ENCODE data around the gene ARPC1B. TPM values are rescaled to one million over a fixed set of nuclear protein-coding genes. Genes with fewer than 3 reads are reported as not detected.

Gene ARPC1B
- total and polyA plus RNA-seq, 2 of the 4 experiments (the other 2 are of a cell fraction): 351 to 488 TPM

DNA sequence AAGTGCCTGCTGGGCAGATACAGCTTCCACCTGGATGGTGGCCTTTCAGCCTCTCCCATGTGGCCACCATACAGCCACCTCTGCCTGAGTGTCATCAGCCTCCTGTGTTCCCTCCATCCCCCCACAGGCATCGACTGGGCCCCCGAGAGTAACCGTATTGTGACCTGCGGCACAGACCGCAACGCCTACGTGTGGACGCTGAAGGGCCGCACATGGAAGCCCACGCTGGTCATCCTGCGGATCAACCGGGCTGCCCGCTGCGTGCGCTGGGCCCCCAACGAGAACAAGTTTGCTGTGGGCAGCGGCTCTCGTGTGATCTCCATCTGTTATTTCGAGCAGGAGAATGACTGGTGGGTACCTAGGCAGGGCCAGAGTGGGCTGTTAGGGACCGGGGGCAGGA is 13.4 kb downstream of the ARPC1B start:
- ATAC-seq (ENCODE audit: low read depth) (no peak), DNase-seq (no peak)
- peaks cover 39% of the 10 kb centered on the region for H3K36me3 ChIP-seq (ENCODE audit: control insufficient read depth, insufficient read depth, low read length)
- intact Hi-C loops (cut with micrococcal nuclease): no loop called here
- POLR2A ChIA-PET (ENCODE audit: unreplicated experiment): no interaction called here
- H3K9ac ChIP-seq (ENCODE audit: low read depth, low read length): no peak overlapping the region
- CTCF ChIA-PET: no interaction called here
- no peak overlapping the region for H3K27ac ChIP-seq (ENCODE audit: insufficient read depth, low read length)
- H3K27me3 ChIP-seq (ENCODE audit: control insufficient read depth, insufficient read depth, low read length): no peaks in the 10 kb centered on the region
- BruUV-seq (replicated peaks): no TSS peak
- H2AFZ ChIP-seq (replicated peaks; ENCODE audit: low read length, poor library complexity): no peak overlapping the region
- peaks cover 20 to 57% of the 10 kb centered on the region in 2 experiments for H3K79me1 ChIP-seq (ENCODE audit: low read depth in 1 of 2, low read length in 2 of 2)
- no peak overlapping the region for H4K5ac ChIP-seq (ENCODE audit: low read depth, low read length)
- no peak overlapping the region for H3K18ac ChIP-seq (ENCODE audit: low read depth, low read length)
- no peaks in the 10 kb centered on the region; the same call in 1 of the 2 replicates for H3K9me1 ChIP-seq (ENCODE audit: insufficient read depth, low read length)
- no peak overlapping the region for H2AK5ac ChIP-seq (ENCODE audit: low read depth, low read length)
- TF ChIP-seq FOS (IDR thresholded peaks at IDR 0.05; ENCODE audit: low read depth, low read length) (no peak), MAZ (IDR thresholded peaks at IDR 0.05; ENCODE audit: borderline replicate concordance, low read depth, low read length) (no peak), NFE2L2 (IDR thresholded peaks at IDR 0.05; ENCODE audit: low read depth, low read length) (no peak), CEBPB (IDR thresholded peaks at IDR 0.05; ENCODE audit: low read depth, low read length) (no peak), BHLHE40 (IDR thresholded peaks at IDR 0.05; ENCODE audit: low read depth, low read length) (no peak), MAFK (IDR thresholded peaks at IDR 0.05; ENCODE audit: low read depth, low read length) (no peak), RCOR1 (IDR thresholded peaks at IDR 0.05; ENCODE audit: insufficient replicate concordance, low read length) (no peak), RAD21 (IDR thresholded peaks at IDR 0.05; ENCODE audit: low read length) (no peak), USF2 (IDR thresholded peaks at IDR 0.05; ENCODE audit: low read depth, low read length) (no peak), SMC3 (IDR thresholded peaks at IDR 0.05; ENCODE audit: low read depth, low read length) (no peak), CHD1 (IDR thresholded peaks at IDR 0.05; ENCODE audit: low read depth, low read length) (no peak), POLR2A (IDR thresholded peaks at IDR 0.05; ENCODE audit: low read depth, low read length) (no peak), MXI1 (IDR thresholded peaks at IDR 0.05; ENCODE audit: borderline replicate concordance, low read depth, low read length) (no peak), RFX5 (IDR thresholded peaks at IDR 0.05; ENCODE audit: low read depth, low read length) (no peak)
- TF ChIP-seq, protein P1, sequence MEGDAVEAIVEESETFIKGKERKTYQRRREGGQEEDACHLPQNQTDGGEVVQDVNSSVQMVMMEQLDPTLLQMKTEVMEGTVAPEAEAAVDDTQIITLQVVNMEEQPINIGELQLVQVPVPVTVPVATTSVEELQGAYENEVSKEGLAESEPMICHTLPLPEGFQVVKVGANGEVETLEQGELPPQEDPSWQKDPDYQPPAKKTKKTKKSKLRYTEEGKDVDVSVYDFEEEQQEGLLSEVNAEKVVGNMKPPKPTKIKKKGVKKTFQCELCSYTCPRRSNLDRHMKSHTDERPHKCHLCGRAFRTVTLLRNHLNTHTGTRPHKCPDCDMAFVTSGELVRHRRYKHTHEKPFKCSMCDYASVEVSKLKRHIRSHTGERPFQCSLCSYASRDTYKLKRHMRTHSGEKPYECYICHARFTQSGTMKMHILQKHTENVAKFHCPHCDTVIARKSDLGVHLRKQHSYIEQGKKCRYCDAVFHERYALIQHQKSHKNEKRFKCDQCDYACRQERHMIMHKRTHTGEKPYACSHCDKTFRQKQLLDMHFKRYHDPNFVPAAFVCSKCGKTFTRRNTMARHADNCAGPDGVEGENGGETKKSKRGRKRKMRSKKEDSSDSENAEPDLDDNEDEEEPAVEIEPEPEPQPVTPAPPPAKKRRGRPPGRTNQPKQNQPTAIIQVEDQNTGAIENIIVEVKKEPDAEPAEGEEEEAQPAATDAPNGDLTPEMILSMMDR (conservative IDR thresholded peaks at IDR 0.05; ENCODE audit: low read depth, low read length): no peak
- TF ChIP-seq, protein P2, sequence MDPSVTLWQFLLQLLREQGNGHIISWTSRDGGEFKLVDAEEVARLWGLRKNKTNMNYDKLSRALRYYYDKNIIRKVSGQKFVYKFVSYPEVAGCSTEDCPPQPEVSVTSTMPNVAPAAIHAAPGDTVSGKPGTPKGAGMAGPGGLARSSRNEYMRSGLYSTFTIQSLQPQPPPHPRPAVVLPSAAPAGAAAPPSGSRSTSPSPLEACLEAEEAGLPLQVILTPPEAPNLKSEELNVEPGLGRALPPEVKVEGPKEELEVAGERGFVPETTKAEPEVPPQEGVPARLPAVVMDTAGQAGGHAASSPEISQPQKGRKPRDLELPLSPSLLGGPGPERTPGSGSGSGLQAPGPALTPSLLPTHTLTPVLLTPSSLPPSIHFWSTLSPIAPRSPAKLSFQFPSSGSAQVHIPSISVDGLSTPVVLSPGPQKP (IDR thresholded peaks at IDR 0.05; ENCODE audit: borderline replicate concordance, low read depth, low read length): no peak
- no peaks in the 10 kb centered on the region for H3K9me3 ChIP-seq (ENCODE audit: control insufficient read depth, insufficient read depth, low read length)
- no peak overlapping the region for H4K8ac ChIP-seq (ENCODE audit: low read depth in 2 of 2, low read length in 2 of 2)
- no peak overlapping the region for H3K4me2 ChIP-seq (ENCODE audit: low read depth, low read length)
- 98% methylated on average over 15 of the region's 20 CpGs; no CpG with 5 or more reads in 1 of the 2 experiments for WGBS, 2 experiments (ENCODE audit: extremely low coverage in 2 of 2, insufficient read length in 1 of 2)
- H2BK15ac ChIP-seq (ENCODE audit: low read depth, low read length): no peak overlapping the region
- no peak overlapping the region for H2BK20ac ChIP-seq (ENCODE audit: low read depth, low read length)
- dilution Hi-C loops (cut with HindIII; ENCODE audit: low sequenced_read_pairs, unreplicated experiment): no loop called here
- no peak overlapping the region for H2BK120ac ChIP-seq (ENCODE audit: low read depth, low read length)
- H3K56ac ChIP-seq (ENCODE audit: extremely low read depth, insufficient read depth, low read length): no peak overlapping the region
- peaks cover 38% of the 10 kb centered on the region for H4K20me1 ChIP-seq (ENCODE audit: insufficient read depth, low read length)
- H3K4me3 ChIP-seq (ENCODE audit: insufficient read depth, low read depth, low read length): no peak overlapping the region
- no peak overlapping the region for H3K4ac ChIP-seq (ENCODE audit: low read depth, low read length)
- in situ Hi-C loops (cut with MboI; ENCODE audit: low sequenced_read_pairs): no loop called here
- H3K14ac ChIP-seq (replicated peaks; ENCODE audit: low read depth, low read length): no peak overlapping the region
- no peak overlapping the region for H2AK9ac ChIP-seq (replicated peaks; ENCODE audit: low read depth, low read length, poor library complexity)
- no peak overlapping the region for H4K91ac ChIP-seq (ENCODE audit: insufficient read depth, low read depth, low read length)
- H3K4me1 ChIP-seq (ENCODE audit: control insufficient read depth, insufficient read depth, low read length): peaks cover 4% of the 10 kb centered on the region
- H2BK5ac ChIP-seq (ENCODE audit: low read depth, low read length, poor library complexity, severe bottlenecking): no peak overlapping the region
- no peak overlapping the region for H3K23ac ChIP-seq (ENCODE audit: low read depth, low read length)
